Erythroblast (primary cell): ENCODE data around the gene MAP4K5.
"Not testable (repeated sequence)": the region's sequence is repeated elsewhere in the genome, so short reads cannot be mapped to it uniquely, and the experiment has no call there.

Experiments used
- DNase-seq, 2 experiments: peaks; one replicate each; lab custom pipeline; 2025; lab: John Stamatoyannopoulos, UW
- GATA1 ChIP-seq: IDR thresholded peaks from 2 replicates; pipeline ENCODE4 v1.6.1; 2011; ENCODE audit warnings: low read depth, mild to moderate bottlenecking, control low read depth, low read length, moderate library complexity
- POLR2A ChIP-seq: IDR thresholded peaks from 2 replicates; pipeline ENCODE4 v1.6.1; 2011; ENCODE audit warnings: mild to moderate bottlenecking, low read length

MAP4K5 gene

GRCh38 chr14:50532502-50533240, at the start of gene MAP4K5:
MAP4K5 (minus strand) TSS chr14:50532569; CDS start chr14:50532049, 520 bp downstream.
- peak; percentile 94 to 97 for DNase-seq

GRCh38 chr14:50578433-50578832, 46.1 kb upstream of the MAP4K5 start:
- TF ChIP-seq POLR2A (no peak), GATA1 (no peak)
- no peak for DNase-seq

More at GRCh38 chr14:50532502-50533240, at the start of gene MAP4K5:
- TF ChIP-seq GATA1, result no peak
- TF ChIP-seq POLR2A, result peak; percentile 73

DNA sequence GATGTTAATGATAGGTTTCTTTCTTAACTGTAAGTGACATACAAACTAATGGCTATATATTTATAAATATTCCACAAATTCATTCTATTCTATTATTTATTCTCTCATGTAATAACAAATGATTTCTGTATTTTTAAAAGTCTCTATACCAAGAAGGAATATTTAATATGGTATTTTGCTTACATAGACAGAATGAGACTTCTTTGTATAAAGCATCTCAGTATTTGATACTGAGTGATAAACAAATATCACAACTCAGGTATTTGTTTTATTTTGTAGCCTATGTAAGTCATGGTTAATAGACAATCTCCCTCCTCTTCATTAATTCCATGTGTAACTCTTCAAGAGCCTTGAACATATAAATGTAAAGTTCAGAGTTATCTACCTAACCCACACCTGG, 45.6 kb upstream of the MAP4K5 start:
- no peak for DNase-seq
- no peak for TF ChIP-seq POLR2A

- no peak for DNase-seq
- no peak for TF ChIP-seq POLR2A
- TF ChIP-seq GATA1, result no peak
These were observed 43.4 kb upstream of the MAP4K5 start for GRCh38 chr14:50575769-50576168.

DNA sequence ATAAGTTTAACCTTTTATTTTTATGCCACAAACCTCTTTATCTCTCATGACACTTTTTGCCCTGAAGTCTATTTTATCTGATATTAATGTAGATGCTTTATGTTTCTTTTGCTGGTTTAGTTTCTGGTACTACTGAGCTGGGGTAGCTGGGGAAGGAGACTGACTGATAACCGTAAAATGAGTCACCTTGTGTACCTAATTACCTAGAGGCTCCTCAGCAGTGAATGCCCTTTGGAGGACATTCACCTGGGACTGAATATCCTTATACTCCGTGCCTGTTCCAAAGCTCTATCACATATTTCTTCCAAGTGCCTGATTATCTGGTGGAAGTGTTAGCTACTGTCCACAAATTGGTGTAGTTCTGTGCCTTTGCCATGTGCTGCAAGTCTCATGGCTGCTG, 41.5 kb upstream of the MAP4K5 start:
- TF ChIP-seq POLR2A (no peak), GATA1 (no peak)
- DNase-seq, result no peak

DNA sequence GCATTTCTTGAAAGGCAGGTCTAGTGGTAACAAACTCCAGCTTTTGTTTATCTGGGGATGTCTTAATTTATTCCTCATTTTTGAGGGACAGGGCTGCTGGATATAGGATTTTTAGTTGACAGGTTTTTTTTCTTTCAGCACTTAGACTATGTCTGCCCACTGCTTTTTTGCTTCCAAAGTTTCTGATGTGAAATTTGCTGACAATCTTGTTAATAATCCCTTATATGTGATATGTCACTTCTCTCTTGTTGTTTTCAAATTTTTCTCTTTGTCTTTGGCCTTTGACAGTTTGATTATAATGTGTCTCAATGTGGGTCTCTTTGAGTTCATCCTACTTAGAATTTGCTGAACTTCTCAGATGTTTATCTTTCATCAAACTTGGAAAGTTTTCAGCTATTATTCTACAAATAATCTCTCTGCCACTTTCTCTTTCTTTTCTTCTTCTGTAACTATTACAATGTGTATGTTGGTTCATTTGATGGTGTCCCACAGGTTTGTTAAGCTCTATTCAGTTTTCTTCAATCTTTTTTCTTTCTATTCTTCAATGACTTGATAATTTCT, 37.4 kb upstream of the MAP4K5 start:
- TF ChIP-seq POLR2A (no peak), GATA1 (no peak)
- DNase-seq, result no peak

DNA sequence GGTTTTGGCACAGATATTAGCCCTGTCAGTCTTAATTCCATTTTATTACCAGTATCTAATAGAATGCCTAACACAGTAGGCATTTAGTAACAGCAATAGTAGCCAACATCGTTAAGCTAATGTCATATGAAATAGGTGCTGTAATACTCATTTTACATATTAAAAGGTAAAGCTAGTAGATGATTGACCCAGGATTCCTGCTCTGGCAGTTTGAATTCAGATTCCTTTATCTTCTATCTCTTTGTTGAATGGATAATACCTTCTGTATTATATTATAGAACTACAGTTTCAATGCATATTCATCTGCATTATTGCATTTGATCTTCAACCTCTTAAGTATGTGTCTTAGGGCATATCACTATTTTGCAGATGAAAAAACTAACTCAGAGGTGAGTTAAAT, 30.5 kb upstream of the MAP4K5 start:
- no peak for TF ChIP-seq GATA1
- TF ChIP-seq POLR2A, result no peak
- no peak for DNase-seq

- peak; percentile 10 to 18 for DNase-seq
- TF ChIP-seq GATA1, result no peak
- TF ChIP-seq POLR2A, result no peak
These were observed 28.5 kb upstream of the MAP4K5 start for GRCh38 chr14:50560931-50561285.

- DNase-seq, result peak; percentile 60 to 69
These were observed 27.9 kb upstream of the MAP4K5 start, which contains the start of gene ATL1 for GRCh38 chr14:50559990-50560930. ATL1 (plus strand) TSS chr14:50560145; CDS start chr14:50560266, 121 bp downstream.

DNA sequence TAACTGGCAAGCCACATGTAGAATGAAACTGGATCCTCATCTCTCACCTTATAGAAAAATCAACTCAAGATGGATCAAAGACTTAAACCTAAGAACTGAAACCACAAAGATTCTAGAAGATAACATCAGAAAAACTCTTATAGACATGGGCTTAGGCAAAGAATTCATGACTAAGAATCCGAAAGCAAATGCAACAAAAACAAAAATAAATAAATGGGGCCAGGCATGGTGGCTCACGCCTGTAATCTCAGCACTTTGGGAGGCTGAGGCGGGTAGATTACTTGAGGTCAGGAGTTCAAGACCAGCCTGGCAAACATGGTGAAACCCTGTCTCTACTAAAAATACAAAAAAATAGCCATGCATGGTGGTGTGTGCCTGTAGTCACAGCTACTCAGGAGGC, 20.4 kb upstream of the MAP4K5 start:
- DNase-seq, result not testable (repeated sequence)

More at GRCh38 chr14:50559990-50560930, 27.9 kb upstream of the MAP4K5 start, which contains the start of gene ATL1:
- TF ChIP-seq GATA1 (no peak), POLR2A (no peak)

DNA sequence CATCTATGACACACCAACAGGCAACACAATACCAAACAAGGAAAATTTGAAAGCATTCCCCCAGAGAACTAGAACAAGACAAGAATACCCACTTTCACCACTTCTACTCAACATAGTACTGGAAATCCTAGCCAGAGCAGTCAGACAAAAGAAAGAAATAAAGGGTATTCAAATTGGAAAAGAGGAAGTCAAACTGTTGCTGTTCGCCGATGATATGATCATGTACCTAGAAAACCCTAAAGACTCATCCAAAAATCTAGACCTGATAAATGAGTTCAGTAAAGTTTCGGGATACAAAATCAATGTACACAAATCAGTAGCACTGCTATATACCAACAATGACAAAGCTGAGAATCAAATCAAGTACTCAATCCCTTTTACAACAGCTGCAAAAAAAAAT, 19.5 kb upstream of the MAP4K5 start:
- TF ChIP-seq POLR2A (no peak), GATA1 (no peak)

DNA sequence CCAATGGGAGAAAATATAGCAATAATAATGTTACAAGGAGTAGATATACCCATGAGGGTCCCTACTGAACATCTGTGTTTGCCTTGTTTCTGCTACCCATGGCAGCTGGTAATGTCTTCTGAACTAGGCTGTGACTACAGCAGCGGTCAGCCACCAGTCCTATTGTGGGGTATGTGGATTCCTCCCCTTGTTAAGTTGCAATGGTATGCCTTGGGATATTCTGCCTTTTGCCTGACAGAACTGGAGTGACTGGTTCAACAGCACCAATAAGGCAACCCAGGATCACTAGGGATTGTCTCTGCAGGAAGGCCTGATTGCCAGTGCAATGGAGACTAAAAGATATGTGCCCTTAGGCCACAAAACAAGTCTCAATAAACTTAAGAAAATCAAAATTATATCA, 17.9 kb upstream of the MAP4K5 start:
- TF ChIP-seq POLR2A (no peak), GATA1 (no peak)
- DNase-seq, result no peak

More for the DNA sequence above, 19.5 kb upstream of the MAP4K5 start:
- no peak for DNase-seq

DNA sequence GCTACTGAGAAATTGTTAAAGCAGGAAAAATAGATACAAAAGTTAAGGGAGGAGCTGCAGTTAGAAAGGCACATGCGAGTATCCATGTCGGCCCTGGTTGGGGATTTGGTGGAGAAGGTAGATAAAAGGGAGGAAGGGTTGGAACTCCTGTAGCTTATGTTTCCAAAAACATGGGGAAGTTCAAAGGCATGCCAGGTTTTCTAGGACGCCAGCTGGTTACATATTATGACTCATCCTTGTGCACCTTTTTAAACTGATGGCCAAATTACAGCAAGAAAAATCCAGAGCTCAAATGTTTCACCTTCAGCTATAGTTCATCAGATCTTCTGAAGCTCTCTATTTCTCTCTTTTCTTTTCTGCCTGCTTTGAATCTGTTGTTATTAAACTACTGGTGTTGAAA, 13.2 kb upstream of the MAP4K5 start:
- no peak for DNase-seq
- TF ChIP-seq POLR2A (no peak), GATA1 (no peak)

DNA sequence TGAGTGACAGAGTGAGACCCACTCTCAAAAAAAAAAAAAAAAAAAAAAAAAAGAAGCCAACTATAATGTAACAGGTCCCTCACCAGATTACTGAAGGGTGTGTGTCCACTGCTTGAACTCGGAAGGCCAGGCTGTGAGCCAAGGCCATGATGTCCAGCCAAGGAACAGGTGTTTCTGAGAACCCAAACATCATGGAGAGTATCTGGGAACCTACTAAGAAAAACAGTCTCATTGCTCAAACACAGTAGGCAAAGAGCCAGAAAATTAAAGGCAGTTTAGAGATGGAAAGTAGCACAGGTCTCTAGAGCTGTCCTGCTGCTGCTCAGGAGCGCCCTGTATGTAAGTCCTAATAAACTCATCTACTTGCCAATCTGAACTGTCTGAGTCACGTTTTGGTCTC, 12.5 kb upstream of the MAP4K5 start:
- DNase-seq, result no peak
- TF ChIP-seq POLR2A (no peak), GATA1 (no peak)
